Breast epithelium (tissue), 4 donors: ENCODE measurements around the gene MAP1LC3B. TPM values are rescaled to one million over a fixed set of nuclear protein-coding genes. Genes with fewer than 3 reads are reported as not detected.
"Not testable (repeated sequence)": the region's sequence is repeated elsewhere in the genome, so short reads cannot be mapped to it uniquely, and the experiment has no call there.

ENCODE experiments used
- DNase-seq, 2 donors: peaks; one replicate each; pipeline ENCODE4 v3.0.0-alpha.2; 2019; ENCODE audit warnings: low spot score in 2 of 2
- H3K27ac ChIP-seq, 2 donors: fragments of 200-600 bp; sonication (generic) in 1 of 2; one replicate each; pipeline ENCODE4 v1.5.1; 2016 to 2019; ENCODE audit warnings: mild to moderate bottlenecking in 1 of 2
- H3K27me3 ChIP-seq, 2 donors: fragments of 200-600 bp; sonication (generic) in 1 of 2; one replicate each; pipeline versions ENCODE4 v1.5.1 to v1.6.0; 2017 to 2019; ENCODE audit warnings: control low read depth in 1 of 2, mild to moderate bottlenecking in 1 of 2
- H3K36me3 ChIP-seq: fragments of 200-600 bp; one replicate; pipeline ENCODE4 v1.5.1; 2019
- H3K4me1 ChIP-seq, 2 donors: fragments of 200-600 bp; sonication (generic); one replicate each; pipeline ENCODE4 v1.5.1; 2016 to 2019; ENCODE audit warnings: control low read depth in 1 of 2
- H3K4me3 ChIP-seq, 3 donors: fragments of 200-600 bp; sonication (generic); 1 replicate in 2 of 3; 2 replicates in 1 of 3; pipeline ENCODE4 v1.5.1; 2016 to 2019; ENCODE audit warnings: mild to moderate bottlenecking in 3 of 3, moderate library complexity in 2 of 3
- H3K9me3 ChIP-seq, 2 donors: fragments of 200-600 bp; sonication (generic) in 1 of 2; one replicate each; pipeline ENCODE4 v1.5.1; 2016 to 2019; ENCODE audit warnings: control low read depth in 1 of 2
- CTCF ChIP-seq, 3 donors: fragments of 450-650 bp; IDR thresholded peaks; one replicate each; pipeline ENCODE4 v1.5.1; 2016 to 2017; ENCODE audit warnings: antibody characterized with exemption in 3 of 3, mild to moderate bottlenecking in 3 of 3, moderate library complexity in 3 of 3
- POLR2A ChIP-seq: fragments of 450-650 bp; IDR thresholded peaks from one replicate; pipeline ENCODE4 v1.6.1; 2016; ENCODE audit warnings: antibody characterized with exemption, mild to moderate bottlenecking, moderate library complexity
- POLR2AphosphoS5 ChIP-seq, 3 donors: sonication (generic); formaldehyde crosslinking; IDR thresholded peaks; one replicate each; pipeline ENCODE4 v1.6.1; 2017; ENCODE audit warnings: antibody characterized with exemption in 3 of 3
- intact Hi-C: fragments of 100-400 bp; cut with DNase I; formaldehyde crosslinking; loops from one replicate; pipeline ENCODE4 v1.15.1; 2023; ENCODE audit warnings: low total_unique reads
- total RNA-seq, 3 donors: library from RNA; depleted of rRNA; stranded (reverse); fragments of >200 nt; gene quantifications; one replicate each; pipeline ENCODE4 v1.1.0, GENCODE V29; 2016

The MAP1LC3B gene
- total RNA-seq, 3 donors from 2014 or later = 58.0 to 72.3 (median 69.1) TPM

- no peaks in the 10 kb centered on the region for H3K27me3 ChIP-seq
- no peak overlapping the region for H3K4me3 ChIP-seq
- no peaks in the 10 kb centered on the region for H3K36me3 ChIP-seq
- no peak overlapping the region for H3K27ac ChIP-seq
- no peaks in the 10 kb centered on the region for H3K9me3 ChIP-seq
- intact Hi-C loops = no loop called here
- DNase-seq = no peak
- TF ChIP-seq POLR2A (no peak), CTCF (IDR thresholded peaks at IDR 0.05) (no peak), POLR2AphosphoS5 (IDR thresholded peaks at IDR 0.05) (no peak)
- H3K4me1 ChIP-seq = no peaks in the 10 kb centered on the region
These were observed 31.1 kb upstream of the MAP1LC3B start for GRCh38 chr16:87360862-87361610.

- Histone ChIP-seq H3K36me3 (no peaks in the 10 kb centered on the region), H3K27me3 (no peaks in the 10 kb centered on the region), H3K27ac (no peak overlapping the region), H3K4me1 (no peaks in the 10 kb centered on the region), H3K9me3 (no peaks in the 10 kb centered on the region), H3K4me3 (no peak overlapping the region)
- intact Hi-C loops = no loop called here
- no peak for TF ChIP-seq POLR2A
- TF ChIP-seq POLR2AphosphoS5 (IDR thresholded peaks at IDR 0.05) = no peak
- TF ChIP-seq CTCF (IDR thresholded peaks at IDR 0.05) = no peak
- no peak for DNase-seq
These were observed 30.1 kb upstream of the MAP1LC3B start for GRCh38 chr16:87361916-87362619.

GRCh38 chr16:87362828-87363559 is 29.1 kb upstream of the MAP1LC3B start:
- DNase-seq, intact Hi-C loops, H3K27ac ChIP-seq, H3K4me1 ChIP-seq, H3K27me3 ChIP-seq, H3K36me3 ChIP-seq, H3K9me3 ChIP-seq, H3K4me3 ChIP-seq: not testable (repeated sequence)

GRCh38 chr16:87363771-87364455 is 28.2 kb upstream of the MAP1LC3B start:
- Histone ChIP-seq H3K4me1 (no peaks in the 10 kb centered on the region), H3K36me3 (no peaks in the 10 kb centered on the region), H3K27me3 (no peaks in the 10 kb centered on the region), H3K9me3 (no peaks in the 10 kb centered on the region), H3K4me3 (peak overlapping the region in 1 of 3 donors; percentile 21), H3K27ac (peak overlapping the region in 1 of 2 donors; percentile 57)
- intact Hi-C loops = no loop called here
- no peak for DNase-seq
- TF ChIP-seq POLR2A (no peak), POLR2AphosphoS5 (IDR thresholded peaks at IDR 0.05) (no peak), CTCF (IDR thresholded peaks at IDR 0.05) (no peak)

- no peaks in the 10 kb centered on the region for H3K27me3 ChIP-seq
- intact Hi-C loops = no loop called here
- no peaks in the 10 kb centered on the region for H3K9me3 ChIP-seq
- no peak overlapping the region for H3K4me3 ChIP-seq
- H3K4me1 ChIP-seq = peaks cover 0 to 2% of the 10 kb centered on the region in 2 donors
- H3K27ac ChIP-seq = no peak overlapping the region
- H3K36me3 ChIP-seq = no peaks in the 10 kb centered on the region
- DNase-seq = no peak
- TF ChIP-seq POLR2AphosphoS5 (IDR thresholded peaks at IDR 0.05) (no peak), POLR2A (no peak), CTCF (IDR thresholded peaks at IDR 0.05) (no peak)
These were observed 27.0 kb upstream of the MAP1LC3B start for GRCh38 chr16:87365021-87365713.
